HG03196 (cell line): Measurements from ENCODE around the gene HNF1A.

Experiments
- ATAC-seq: cut with Tn5 transposase; IDR thresholded peaks from one replicate; pipeline ENCODE4 v1.9.1; 2021; ENCODE audit not compliant: unreplicated experiment

The HNF1A gene

DNA sequence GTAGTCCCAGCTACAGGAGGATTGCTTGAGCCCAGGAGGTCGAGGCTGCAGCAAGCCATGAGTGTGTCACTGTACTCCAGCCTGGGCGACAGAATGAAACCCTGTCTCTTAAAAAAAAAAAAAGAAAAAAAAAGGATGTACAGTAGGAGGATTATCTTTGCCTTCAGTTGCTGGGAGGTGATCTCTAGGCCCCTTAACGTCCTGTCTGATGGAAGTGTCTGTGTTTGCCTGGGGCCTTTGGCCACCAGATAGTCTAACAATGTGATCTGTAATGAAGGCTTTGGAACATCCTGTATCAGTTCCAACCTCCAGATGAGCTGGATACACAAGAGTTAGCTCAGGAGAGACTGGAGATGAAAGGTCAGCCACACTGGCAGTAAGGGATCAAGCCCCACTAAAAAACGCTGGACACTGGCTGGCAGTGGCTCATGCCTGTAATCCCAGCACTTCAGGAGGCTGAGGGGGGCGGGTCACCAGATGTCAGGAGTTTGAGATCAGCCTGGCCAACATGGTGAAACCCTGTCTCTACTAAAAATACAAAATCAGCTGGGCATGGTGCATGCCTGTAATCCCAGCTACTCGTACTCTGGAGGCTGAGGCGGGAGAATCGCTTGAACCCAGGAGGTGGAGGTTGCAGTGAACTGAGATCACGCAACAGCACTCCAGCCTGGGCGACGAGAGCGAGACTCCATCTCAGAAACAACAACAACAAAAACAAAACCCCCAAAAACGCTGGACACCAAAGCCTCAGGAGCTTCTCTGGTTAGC is 19.0 kb upstream of the HNF1A start:
- ATAC-seq: no peak

DNA sequence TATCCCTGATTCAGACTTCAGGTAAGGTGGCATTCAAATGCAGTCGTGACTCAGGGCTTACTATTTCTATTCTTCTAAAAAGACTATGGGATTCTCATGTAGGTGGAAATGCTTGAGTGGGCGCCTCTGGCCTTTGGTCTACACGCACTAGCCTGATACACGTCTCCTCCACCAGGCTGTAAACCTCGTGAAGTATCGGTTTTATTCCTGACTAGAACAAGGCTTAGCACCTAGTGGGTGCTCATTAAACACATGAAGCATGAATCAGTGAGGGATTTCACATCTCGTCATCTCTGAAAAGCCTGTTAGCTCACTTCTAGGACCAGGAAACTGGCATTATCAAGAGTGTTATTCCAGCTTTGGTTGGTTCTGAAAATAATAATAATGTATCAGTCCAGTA is 17.7 kb upstream of the HNF1A start:
- ATAC-seq: no peak

DNA sequence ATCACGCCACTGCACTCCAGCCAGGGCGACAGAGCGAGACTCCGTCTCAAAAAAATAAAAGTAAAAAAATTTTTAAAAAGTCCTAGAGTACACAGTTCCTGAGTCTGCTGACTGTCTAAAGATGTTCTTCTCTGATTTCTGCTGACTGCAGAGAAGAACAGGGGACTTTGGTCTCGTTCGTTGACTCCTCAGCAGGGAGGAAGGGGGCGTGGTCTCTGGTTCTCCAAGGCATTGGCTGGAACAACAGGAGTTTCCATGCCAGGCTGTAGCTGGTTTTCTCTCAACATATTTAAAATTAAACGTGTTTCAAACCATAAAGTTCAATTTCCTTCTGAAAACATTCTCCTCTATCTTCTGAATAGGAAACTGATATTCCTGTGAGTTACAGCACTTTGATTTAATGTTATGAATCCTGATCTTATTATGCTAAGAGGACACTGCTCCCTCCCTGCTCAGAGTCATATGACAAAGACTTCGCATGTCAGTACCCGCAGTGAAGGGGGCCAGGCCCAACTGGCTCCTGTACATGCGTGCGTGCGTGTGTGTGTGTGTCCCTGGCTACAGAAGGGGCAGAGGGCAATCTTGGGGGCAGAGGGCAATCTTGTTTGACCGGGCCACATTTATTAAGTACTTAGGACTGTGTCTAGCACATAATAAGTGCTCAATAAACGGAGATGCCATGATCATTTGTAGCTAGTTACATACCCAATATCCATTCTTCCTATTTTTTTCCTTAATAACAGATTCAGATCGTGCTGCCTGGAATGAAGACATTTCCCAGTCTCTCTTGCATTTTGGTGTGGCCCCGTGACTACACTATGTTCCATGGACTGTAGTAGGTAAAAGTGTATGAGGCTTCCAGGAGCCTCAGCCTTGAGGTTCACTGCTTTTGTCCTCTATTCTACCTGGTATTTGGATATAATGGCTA is 16.5 kb upstream of the HNF1A start:
- ATAC-seq: no peak

DNA sequence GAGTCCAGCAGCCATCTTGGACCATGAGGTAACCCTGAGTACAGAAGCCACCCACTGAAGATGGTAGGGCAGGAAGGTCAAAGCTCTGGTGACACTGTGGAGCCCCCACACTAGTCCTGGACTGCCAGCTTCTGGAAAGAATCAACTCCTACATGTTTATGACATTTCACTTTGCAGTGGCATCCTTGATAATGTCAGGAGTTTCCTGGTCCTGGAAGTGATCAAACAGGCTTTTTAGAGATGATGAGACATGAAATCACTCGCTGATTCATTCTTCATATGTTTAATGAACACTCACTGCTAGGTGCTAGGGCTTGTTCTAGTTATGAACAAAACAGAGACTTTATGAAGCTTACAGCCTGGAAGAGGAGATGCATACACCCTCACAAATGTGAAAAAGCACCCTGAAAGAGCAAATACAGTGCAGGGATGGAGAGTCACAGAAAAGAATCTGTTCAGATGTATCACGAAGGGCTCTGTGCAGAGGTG is 15.8 kb upstream of the HNF1A start:
- ATAC-seq: no peak

DNA sequence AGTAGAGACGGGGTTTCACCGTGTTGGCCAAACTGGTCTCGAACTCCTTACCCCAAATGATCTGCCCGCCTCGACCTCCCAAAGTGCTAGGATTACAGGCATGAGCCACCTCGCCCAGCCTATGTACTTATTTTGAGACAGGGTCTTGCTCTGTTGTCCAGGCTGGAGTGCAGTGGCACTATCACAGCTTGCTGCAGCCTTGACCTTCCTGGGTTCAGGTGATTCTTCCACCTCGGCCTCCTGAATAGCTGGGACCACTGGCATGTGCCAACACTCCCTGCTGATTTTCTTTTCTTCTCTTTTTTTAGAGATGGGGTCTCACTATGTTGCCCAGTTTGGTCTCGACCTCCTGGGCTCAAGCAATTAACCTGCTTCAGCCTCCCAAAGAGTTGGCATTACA is 14.0 kb upstream of the HNF1A start:
- no peak for ATAC-seq

DNA sequence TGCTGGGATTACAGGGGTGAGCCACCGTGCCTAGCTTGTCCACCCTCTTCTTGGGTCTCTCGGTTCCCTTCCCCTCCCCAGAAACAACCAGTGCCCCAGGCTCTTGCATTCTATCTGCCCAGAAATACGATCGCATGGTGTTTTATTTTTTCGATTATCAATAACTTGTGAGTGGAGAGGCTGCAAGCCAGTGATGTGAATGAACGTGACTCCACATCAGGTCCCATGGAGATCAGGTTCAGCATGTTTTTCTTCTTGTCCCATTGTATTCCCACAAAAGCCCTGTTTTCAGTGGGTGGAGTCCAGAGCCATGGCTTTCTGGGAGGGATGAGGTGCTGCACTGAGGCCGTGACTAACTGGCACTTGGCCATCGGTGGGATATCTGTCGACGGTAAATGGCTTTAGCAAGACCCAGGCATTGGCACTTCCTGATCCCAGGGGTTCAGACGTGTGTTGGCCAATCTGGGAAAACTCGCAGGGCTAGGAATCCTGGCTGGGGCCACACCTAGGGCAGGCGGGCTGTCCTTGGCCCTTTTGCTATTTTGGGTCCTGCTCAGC is 12.7 kb upstream of the HNF1A start:
- ATAC-seq: no peak

DNA sequence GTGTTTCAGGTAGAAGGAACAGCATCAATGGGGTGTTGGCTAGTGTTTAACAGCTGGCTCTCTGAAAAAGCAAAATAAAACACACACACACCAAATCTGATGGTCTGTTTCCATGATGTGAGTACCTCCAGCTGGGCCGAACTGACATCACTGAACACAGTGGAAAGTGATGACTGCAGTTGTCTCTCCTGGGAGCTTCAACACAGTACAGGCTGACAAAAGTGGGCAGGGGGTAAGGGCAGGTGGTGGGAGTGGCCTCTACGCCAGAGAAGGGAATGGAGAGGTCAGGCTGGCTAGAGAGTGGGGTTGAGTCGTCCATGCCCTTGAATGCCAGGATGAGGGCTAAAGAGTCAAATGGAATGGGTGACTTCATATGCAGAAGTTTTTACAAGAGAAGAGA is 8.0 kb upstream of the HNF1A start:
- no peak for ATAC-seq

DNA sequence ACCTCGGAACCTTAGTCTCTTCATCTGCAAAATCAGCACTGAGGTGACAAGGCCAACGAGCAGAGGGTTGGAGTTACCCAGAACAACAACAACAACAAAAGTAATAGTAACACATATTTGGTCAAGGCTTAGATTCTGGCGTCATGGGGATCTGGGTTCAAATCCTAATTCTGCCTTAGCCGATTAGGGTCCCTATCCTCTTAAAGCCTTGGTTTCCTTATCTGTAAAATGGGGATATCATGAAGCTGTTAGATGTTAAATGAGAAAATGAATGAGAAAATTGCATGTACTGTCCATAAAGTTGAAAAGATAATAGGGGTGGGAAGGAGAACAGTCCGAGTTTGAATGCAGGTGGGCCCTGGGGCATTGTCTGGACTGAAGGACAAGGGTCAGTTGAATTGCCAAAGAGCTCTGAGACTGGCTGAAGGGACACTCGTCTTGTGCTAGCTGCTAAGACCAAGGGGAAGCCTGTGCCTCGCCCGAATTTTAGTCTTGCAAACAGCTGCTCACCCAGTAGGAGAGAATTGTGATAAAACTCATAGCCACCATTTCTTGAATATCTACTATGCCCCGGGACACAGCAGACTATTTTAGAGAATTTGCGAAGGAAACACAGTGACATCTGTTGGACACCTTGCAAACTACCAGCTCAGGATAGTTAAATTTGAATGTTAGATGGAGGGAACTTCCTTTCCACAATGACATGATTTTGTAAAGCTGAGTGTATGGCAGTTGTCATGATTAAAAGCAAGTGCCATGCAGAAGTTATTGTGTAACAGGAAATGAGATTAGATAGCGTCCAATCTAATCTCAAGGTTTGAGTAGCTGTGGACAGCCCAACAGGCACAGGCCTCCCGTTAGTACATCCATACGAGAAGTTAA is 6.8 kb upstream of the HNF1A start:
- ATAC-seq: no peak

DNA sequence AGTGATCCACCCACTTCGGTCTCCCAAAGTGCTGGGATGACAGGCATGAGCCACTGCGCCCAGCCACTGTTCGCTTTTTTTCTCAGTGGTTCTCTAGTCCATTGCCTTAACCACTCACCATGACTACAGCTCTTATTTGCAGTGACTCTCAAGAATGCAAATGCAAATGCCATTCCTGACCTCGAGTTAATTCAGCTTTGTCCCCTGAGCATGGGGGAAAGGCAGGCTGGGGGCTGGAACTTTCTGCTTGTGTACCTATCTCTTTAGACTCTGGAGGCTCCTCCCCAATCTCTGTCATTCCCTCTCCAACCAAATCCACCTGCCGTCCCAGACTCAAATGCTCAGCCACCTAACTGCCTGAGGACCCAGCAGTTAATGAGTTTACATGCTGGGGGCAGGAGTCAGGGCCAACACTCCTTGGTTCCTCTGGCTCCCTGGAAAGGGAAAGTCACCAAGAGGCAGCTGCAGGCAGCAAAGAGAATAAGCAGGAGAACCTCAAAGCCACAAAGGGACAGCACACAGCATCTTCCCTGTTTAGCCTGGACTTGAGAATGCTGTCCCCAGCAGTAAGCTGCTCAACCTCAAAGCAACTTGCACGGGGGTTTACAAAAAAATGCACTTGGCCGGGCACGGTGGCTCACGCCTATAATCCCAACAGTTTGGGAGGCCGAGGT is 5.3 kb upstream of the HNF1A start:
- ATAC-seq: no peak

DNA sequence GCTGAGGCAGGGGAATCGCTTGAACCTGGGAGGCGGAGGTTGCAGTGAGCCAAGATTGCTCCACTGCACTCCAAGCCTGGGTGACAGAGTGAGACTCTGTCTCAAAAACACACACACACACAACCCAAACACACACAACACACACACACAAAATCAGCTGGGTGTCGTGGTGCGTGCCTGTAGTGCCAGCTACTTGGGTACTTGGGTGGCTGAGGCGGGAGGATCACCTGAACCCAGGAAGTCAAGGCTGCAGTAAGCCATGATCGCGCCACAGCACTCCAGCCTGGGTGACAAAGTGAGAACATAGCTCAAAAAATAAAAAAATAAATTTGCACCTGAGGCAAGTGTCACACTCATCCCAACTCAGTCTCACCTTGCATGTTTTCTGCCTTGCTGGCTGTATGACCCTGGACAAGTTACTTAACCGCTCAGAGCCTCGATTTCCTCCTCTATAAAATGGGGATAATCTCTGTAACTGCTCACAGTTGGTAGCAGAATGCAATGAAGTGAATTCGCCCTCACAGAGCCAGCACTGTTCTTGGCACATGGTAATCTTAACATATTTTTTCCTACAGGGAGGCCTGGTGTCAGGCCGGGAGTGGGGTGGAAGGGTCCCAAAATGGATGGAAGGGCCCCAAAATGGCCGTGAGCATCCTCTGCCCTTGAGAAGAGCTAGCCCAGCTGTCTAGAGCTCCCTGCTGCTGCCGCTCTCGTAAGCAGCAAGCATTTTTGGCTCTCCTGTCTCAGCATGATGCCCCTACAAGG is 630 bp upstream of the HNF1A start:
- ATAC-seq: no peak

DNA sequence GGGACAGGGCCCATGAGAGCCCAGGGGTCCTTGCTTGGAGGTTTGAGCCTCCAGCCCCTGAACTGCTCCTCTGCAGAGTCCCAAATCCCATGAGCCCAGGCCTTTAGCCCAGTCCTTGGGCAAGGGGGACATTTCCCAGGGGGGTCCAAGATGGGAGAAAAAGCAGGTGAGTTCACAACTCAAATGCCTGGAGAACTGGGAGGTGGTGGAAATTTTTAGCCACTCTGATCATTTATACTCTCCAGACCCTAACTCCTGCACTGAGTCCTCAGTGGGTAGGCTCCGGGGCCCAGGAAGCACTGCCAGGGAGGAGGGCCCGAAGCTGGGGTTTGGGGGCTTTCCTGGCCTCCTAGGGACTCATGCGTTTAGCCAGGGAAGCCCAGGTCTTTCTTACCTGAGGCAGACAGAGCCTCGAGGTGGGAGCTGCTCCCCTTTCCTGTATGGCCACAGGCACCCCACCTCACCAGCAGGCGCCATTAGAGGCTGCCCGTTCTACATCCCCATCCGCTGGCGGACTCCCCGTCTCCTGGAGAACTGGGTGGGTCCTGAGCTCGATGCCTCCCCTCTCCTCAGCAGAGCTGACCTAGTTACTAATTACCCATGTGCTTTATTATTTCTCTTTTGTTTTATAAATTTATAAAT is 998 bp downstream of the HNF1A start:
- ATAC-seq: no peak

DNA sequence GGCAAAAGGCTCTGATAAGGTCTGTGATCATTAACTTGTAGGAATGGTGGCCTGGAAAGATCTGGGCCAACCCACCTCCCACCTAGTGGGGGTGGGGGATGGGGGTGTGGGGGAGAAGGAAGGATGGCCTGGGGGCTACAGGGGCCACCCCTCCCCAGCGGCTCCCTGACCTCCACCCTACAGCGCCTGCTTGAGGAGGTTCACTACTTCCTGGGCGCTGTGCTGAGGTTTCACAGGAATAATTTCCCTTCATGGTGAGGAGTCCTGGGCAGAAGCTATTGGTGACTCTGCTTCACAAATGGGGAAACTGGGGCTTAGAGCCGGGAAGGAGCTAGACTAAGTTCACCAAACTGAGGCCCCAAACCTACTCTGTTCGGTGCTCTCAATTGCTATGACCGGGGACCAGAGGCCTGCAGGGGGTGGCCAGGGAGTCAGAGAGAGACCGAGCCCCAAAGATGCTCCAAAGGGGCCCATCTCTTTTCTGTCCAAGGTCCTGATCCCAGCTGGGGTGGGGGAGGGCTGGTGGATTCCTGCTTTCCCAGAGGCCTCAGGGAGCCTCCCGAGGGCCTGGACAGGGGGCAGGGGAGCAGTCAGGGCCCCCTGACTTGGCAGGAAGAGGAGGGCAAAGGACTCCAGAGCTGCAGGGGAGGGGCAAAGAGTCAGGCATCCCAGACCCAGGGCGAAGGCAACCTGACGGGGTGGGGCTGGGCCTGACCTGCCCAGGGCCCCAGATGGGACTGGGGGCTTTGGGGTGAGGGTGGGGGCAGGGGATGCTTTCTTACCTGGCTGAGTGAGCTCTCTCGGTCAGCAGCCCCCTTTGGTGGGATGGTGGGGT is 1.7 kb downstream of the HNF1A start:
- ATAC-seq: no peak

DNA sequence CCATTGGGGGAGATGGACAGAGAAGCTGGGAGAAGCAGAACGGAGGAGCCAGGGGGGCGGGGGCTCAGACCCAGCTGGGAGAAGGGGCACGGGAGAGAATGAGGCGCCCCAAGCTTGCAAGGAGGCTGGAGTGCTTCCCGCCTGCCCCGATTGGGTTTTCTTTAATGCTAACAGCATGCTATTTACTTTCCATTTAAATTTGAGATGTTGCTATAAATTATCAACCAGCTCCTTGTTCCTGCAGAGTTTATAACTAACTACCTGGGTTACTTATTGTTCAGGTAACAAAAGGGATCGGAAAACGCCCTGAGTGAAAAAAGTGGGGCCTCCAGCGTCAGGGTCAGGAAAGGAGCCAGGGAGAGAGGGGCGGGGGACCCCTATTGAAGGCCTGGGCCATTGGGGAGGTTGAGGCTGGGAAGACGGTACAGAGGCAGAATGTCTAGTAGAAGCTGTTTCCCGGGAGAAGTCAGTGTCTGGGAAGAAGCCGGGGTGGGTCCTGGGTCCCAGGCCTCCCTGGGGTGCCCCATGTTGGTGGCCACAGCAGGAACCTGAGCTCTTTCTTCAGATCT is 2.5 kb downstream of the HNF1A start:
- ATAC-seq: no peak

DNA sequence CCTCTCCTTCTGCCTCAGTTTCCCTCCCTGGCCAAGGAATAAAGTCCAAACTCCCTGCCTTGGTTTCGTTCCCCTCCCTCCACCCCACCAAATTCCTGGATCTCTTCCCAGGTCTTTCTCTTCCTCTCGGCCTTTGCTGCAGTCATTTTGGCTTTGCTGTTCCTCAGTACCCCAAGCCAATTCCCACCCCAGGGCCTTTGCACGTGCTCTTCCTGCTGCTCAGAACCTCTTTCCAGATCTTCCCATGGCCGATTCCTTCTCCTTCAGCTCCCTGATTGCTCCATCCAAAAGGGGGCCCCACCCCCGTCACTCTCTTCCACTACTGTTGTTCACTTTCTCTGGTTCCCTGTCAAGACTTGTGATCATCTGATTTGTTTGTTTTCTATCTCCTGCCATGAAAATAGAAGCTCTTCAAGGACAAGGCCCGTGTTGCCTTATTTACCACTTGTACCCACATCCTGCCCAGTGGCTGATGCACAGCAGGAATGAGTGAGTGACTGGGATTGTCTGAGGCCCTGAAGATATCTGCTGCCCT is 3.1 kb downstream of the HNF1A start:
- no peak for ATAC-seq

DNA sequence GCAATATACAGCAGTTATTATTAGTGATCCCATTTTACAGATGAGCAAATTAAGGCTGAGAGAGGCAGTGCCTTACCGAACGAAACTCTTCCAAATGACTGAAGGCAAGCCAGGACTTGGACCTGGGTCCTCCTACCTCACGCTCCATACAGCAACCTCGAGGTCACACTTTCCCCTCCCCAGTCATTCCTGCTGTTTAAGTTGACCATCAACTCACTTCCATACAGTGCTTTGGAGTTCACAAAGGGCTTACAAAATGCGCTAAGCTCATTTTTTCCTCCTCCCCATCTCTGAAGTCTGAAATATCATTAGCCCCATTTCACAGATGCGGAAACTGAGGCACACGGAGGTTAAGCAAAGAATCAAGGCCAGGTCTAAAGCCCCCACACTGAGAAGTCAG is 4.3 kb downstream of the HNF1A start:
- no peak for ATAC-seq

DNA sequence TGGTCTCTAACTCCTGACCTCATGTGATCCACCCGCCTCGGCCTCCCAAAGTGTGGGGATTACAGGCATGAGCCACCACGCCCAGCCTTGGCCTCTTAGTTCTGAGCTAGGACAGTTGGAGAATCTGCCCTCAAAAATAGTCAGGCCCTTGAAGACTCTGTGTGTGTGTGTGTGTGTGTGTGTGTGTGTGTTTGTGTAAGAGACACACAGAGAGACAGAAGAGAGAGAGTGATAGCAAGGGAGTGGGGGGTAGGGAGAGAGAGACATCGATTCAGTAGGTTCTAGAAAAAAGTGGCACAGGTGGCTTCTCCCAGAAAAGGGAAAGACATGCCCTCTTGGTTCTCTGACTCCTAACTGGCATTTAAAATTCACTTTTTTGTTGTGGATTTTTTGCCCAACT is 5.4 kb downstream of the HNF1A start:
- no peak for ATAC-seq

DNA sequence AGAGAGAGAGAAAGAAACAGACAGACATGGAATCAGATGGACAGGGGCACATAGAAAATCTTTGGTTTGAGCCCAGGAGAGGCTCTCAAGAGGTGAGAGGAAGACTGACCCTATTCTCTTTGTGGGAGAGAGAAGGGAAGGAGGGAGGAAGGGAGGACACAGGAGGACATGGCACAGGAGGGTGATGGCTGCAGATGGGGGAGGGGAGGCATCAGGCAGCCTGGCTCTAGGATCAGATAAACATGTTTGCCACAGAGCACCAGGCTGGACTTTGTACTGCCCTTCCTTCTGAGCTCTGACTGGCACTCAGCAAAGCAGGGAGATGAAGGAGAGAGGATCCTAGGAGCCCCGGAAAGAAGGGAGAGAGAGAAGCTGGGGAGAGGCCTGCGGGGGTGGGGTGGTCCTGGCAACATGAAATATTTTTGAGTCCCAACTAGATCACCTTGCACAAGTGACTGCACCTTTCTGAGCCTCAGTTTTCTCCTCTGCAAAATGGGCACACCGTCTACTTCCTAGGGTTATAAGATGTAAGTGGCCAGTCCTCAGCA is 6.1 kb downstream of the HNF1A start:
- no peak for ATAC-seq
